Measurements from ENCODE around the gene OSCP1. TPM values are rescaled to one million over a fixed set of nuclear protein-coding genes. Genes with fewer than 3 reads are reported as not detected.

The OSCP1 gene
- total RNA-seq, 1 donor from 2014 or later = 5.2 TPM

GRCh38 chr1:36391271-36391670, 59.0 kb downstream of the OSCP1 start:
- Histone ChIP-seq H3K4me3 (no peak overlapping the region), H3K36me3 (peaks cover 0 to 29% of the 10 kb centered on the region in 2 donors), H3K4me1 (peaks cover 19% of the 10 kb centered on the region), H3K27me3 (no peaks in the 10 kb centered on the region), H3K27ac (no peak overlapping the region), H3K9me3 (no peaks in the 10 kb centered on the region)
- no peak for DNase-seq (ENCODE audit: extremely low spot score in 2 of 2)
- TF ChIP-seq POLR2A (IDR thresholded peaks at IDR 0.05) (no peak), CTCF (IDR thresholded peaks at IDR 0.05) (no peak), POLR2AphosphoS5 (IDR thresholded peaks at IDR 0.05; ENCODE audit: insufficient read depth in 1 of 2, low read depth in 1 of 2) (no peak)
- intact Hi-C loops (cut with DNase I) = no loop called here

GRCh38 chr1:36390411-36390810, 59.8 kb downstream of the OSCP1 start:
- Histone ChIP-seq H3K27ac (no peak overlapping the region), H3K27me3 (no peaks in the 10 kb centered on the region), H3K9me3 (no peaks in the 10 kb centered on the region), H3K4me1 (peaks cover 17% of the 10 kb centered on the region), H3K4me3 (no peak overlapping the region), H3K36me3 (peaks cover 0 to 29% of the 10 kb centered on the region in 2 donors)
- intact Hi-C loops (cut with DNase I) = no loop called here
- no peak for TF ChIP-seq POLR2A (IDR thresholded peaks at IDR 0.05)
- no peak for DNase-seq (ENCODE audit: extremely low spot score in 2 of 2)

DNA sequence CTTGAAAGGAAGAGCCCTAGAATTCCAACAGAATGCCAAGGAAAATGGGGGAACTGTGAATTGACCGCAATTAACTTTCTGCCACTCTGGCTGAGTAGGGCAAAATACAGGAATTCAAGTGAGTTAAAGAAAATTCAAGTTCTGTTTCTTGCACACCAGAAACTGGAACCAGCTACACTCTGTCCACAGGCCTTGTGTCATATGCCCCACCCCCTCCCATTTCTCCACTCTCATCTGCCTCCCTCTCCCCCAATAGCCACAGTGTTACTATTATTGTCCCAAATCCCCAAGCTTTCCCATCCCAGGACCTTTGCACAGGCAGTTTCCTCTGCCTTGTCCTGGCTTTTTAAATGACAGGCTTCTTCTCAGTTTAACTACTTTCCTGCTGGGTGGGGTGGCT, 60.3 kb downstream of the OSCP1 start:
- Histone ChIP-seq H3K27me3 (no peaks in the 10 kb centered on the region), H3K9me3 (no peaks in the 10 kb centered on the region), H3K27ac (no peak overlapping the region), H3K4me1 (peaks cover 19% of the 10 kb centered on the region), H3K36me3 (peaks cover 0 to 29% of the 10 kb centered on the region in 2 donors), H3K4me3 (no peak overlapping the region)
- intact Hi-C loops (cut with DNase I) = loop anchor here (10.0 kb wide), 1 partner anchor 235 kb away; the partner anchor contains the start of gene MAP7D1
- no peak for DNase-seq (ENCODE audit: extremely low spot score in 2 of 2)
- TF ChIP-seq POLR2AphosphoS5 (IDR thresholded peaks at IDR 0.05; ENCODE audit: insufficient read depth in 1 of 2, low read depth in 1 of 2) (no peak), CTCF (IDR thresholded peaks at IDR 0.05) (no peak), POLR2A (IDR thresholded peaks at IDR 0.05) (no peak)

GRCh38 chr1:36389261-36389660, 61.0 kb downstream of the OSCP1 start:
- TF ChIP-seq POLR2A (IDR thresholded peaks at IDR 0.05) = no peak
- no peak for TF ChIP-seq POLR2AphosphoS5 (IDR thresholded peaks at IDR 0.05; ENCODE audit: insufficient read depth in 1 of 2, low read depth in 1 of 2)
- TF ChIP-seq CTCF (IDR thresholded peaks at IDR 0.05) = no peak
- Histone ChIP-seq H3K4me3 (no peak overlapping the region), H3K27ac (peak overlapping the region; percentile 99), H3K36me3 (peaks cover 0 to 29% of the 10 kb centered on the region in 2 donors), H3K27me3 (no peaks in the 10 kb centered on the region), H3K9me3 (no peaks in the 10 kb centered on the region), H3K4me1 (peaks cover 26% of the 10 kb centered on the region)
- intact Hi-C loops (cut with DNase I) = loop anchor here (10.0 kb wide), 1 partner anchor 234 kb away; the partner anchor contains the start of gene MAP7D1
- DNase-seq (ENCODE audit: extremely low spot score in 2 of 2) = no peak

GRCh38 chr1:36387141-36387949, 62.9 kb downstream of the OSCP1 start:
- peak in 1 of 2 donors; percentile 96 for DNase-seq (ENCODE audit: extremely low spot score in 2 of 2)
- peak overlapping the region; percentile 99 for H3K27ac ChIP-seq
- H3K4me1 ChIP-seq = peaks cover 42% of the 10 kb centered on the region
- intact Hi-C loops (cut with DNase I) = loop anchor here (10.0 kb wide), 1 partner anchor 233 kb away; the partner anchor contains the start of gene MAP7D1
- peak overlapping the region; percentile 47 to 67 for H3K4me3 ChIP-seq
- TF ChIP-seq POLR2A (IDR thresholded peaks at IDR 0.05) (no peak), CTCF (IDR thresholded peaks at IDR 0.05) (no peak), POLR2AphosphoS5 (IDR thresholded peaks at IDR 0.05; ENCODE audit: insufficient read depth in 1 of 2, low read depth in 1 of 2) (no peak)
- H3K9me3 ChIP-seq = no peaks in the 10 kb centered on the region
- H3K36me3 ChIP-seq = peaks cover 0 to 18% of the 10 kb centered on the region in 2 donors
- no peaks in the 10 kb centered on the region for H3K27me3 ChIP-seq

Data from vagina (tissue), 2 donors.